WTC11 (cell line): Measurements from ENCODE around the gene VEZF1. TPM values are rescaled to one million over a fixed set of nuclear protein-coding genes. Genes with fewer than 3 reads are reported as not detected.

Experiments
- CBFB ChIP-seq: sonication (generic); formaldehyde crosslinking; IDR thresholded peaks from 2 replicates; pipeline ENCODE4 v1.8.1; 2022; ENCODE audit warnings: mild to moderate bottlenecking, low read depth, missing genetic modification reagents
- ESRRA ChIP-seq: sonication (generic); formaldehyde crosslinking; IDR thresholded peaks from 2 replicates; pipeline ENCODE4 v1.8.1; 2022; ENCODE audit warnings: mild to moderate bottlenecking, missing genetic modification reagents, borderline replicate concordance
- MXD4 ChIP-seq: fragments of 250-450 bp; sonication (Bioruptor Pico); IDR thresholded peaks from 2 replicates; pipeline ENCODE4 v1.8.0; 2021; ENCODE audit warnings: mild to moderate bottlenecking, moderate library complexity, borderline replicate concordance
- STAT6 ChIP-seq: sonication (generic); formaldehyde crosslinking; conservative IDR thresholded peaks from 2 replicates; pipeline ENCODE4 v1.8.1; 2023; ENCODE audit warnings: mild to moderate bottlenecking, low read depth, missing genetic modification reagents, moderate library complexity
- TEAD1 ChIP-seq: sonication (generic); formaldehyde crosslinking; IDR thresholded peaks from 2 replicates; pipeline ENCODE4 v1.8.0; 2022; ENCODE audit warnings: mild to moderate bottlenecking, missing genetic modification reagents
- ZNF232 ChIP-seq: sonication (generic); formaldehyde crosslinking; IDR thresholded peaks from 2 replicates; pipeline ENCODE4 v1.8.0; 2022; ENCODE audit warnings: mild to moderate bottlenecking, missing genetic modification reagents
- total RNA-seq: library from RNA; stranded (reverse); gene quantifications from 3 replicates; pipeline ENCODE4 v1.2.3, GENCODE V29; 2021

The VEZF1 gene
- total RNA-seq, 1 experiment from 2014 or later: 43.3 TPM

GRCh38 chr17:57924677-57925076 is 63.4 kb downstream of the VEZF1 start (continued):
- TF ChIP-seq STAT6 (no peak), CBFB (CRISPR knock-in tag) (no peak), TEAD1 (CRISPR knock-in tag) (no peak), ESRRA (CRISPR knock-in tag) (no peak), MXD4 (CRISPR knock-in tag) (no peak), ZNF232 (CRISPR knock-in tag) (no peak)

Other genes with a start within 250 kb of the VEZF1 start
- gene CCDC182, start 243.0 kb downstream of the VEZF1 start, total RNA-seq: not detected in 3 replicates
- gene MRPS23, start 138.2 kb downstream of the VEZF1 start, total RNA-seq: 57.9 to 65.3 TPM (median 58.1 TPM) in 3 replicates
- gene CUEDC1, start 32.8 kb downstream of the VEZF1 start, total RNA-seq: 6.5 to 12.2 TPM (median 9.4 TPM) in 3 replicates
- gene SRSF1, start 19.0 kb upstream of the VEZF1 start, total RNA-seq: 349 to 387 TPM (median 366 TPM) in 3 replicates
- gene DYNLL2, start 95.2 kb upstream of the VEZF1 start, total RNA-seq: 32.1 to 34.6 TPM (median 32.2 TPM) in 3 replicates
- 0.17 to 0.41 TPM (median 0.39 TPM) in 3 replicates for gene OR4D1, start 160.1 kb upstream of the VEZF1 start, total RNA-seq
- gene OR4D2, start 178.7 kb upstream of the VEZF1 start, total RNA-seq: not detected in 3 replicates
- gene EPX, start 204.5 kb upstream of the VEZF1 start, total RNA-seq: not detected in 3 replicates
- gene MKS1, start 231.0 kb upstream of the VEZF1 start, total RNA-seq: 18.6 to 24.2 TPM (median 18.9 TPM) in 3 replicates